SK-N-SH (cell line): ENCODE data around the gene GYS2. TPM values are rescaled to one million over a fixed set of nuclear protein-coding genes. Genes with fewer than 3 reads are reported as not detected.

Experiments used
- CTCF ChIA-PET: fragments of 300-600, 350-600 bp; formaldehyde crosslinking; extraction: SDS; loops from one replicate; lab custom pipeline; 2021; lab: Yijun Ruan, JAX
- POLR2A ChIA-PET: fragments of 350-600 bp; sonication (Branson Sonifier 250); formaldehyde crosslinking; extraction: SDS; loops from one replicate; lab custom pipeline; 2020; ENCODE audit warnings: antibody characterized with exemption, inconsistent platforms; lab: Yijun Ruan, JAX
- DNase-seq: peaks from one replicate; pipeline ENCODE4 v3.0.0; 2012
- H2AFZ ChIP-seq: fragments of 200-600 bp; sonication (generic); 2 replicates; pipeline ENCODE4 v1.8.1; 2016; ENCODE audit warnings: antibody characterized with exemption, mild to moderate bottlenecking, low read depth
- H3F3A ChIP-seq: fragments of 200-600 bp; sonication (generic); replicated peaks from 2 replicates; pipeline ENCODE3; 2016; ENCODE audit warnings: antibody characterized with exemption, mild to moderate bottlenecking; ENCODE audit not compliant: insufficient read depth
- H3K27ac ChIP-seq, 2 experiments: fragments of 200-500 bp in 1 of 2; fragments of 200-600 bp in 1 of 2; sonication (Bioruptor generic) in 1 of 2; sonication (generic), shearing (Covaris generic) in 1 of 2; 2 replicates each; pipeline versions ENCODE4 v1.5.1 to v1.6.1; 2014 to 2016; ENCODE audit warnings: low read depth in 2 of 2, inconsistent platforms in 1 of 2, low read length in 1 of 2, mild to moderate bottlenecking in 1 of 2, mixed read lengths in 1 of 2
- H3K27me3 ChIP-seq: fragments of 200-600 bp; sonication (generic), shearing (Covaris generic); 2 replicates; pipeline ENCODE4 v1.6.1; 2016; ENCODE audit warnings: mixed run types; ENCODE audit not compliant: insufficient read depth
- H3K36me3 ChIP-seq, 2 experiments: fragments of 200-500 bp in 1 of 2; fragments of 200-600 bp in 1 of 2; sonication (Bioruptor generic) in 1 of 2; sonication (generic) in 1 of 2; replicated peaks in 1 of 2; 2 replicates each; pipeline versions ENCODE3 to v1.5.1; 2014 to 2016; ENCODE audit warnings: low read length in 1 of 2, mild to moderate bottlenecking in 1 of 2; ENCODE audit not compliant: insufficient read depth in 2 of 2, control insufficient read depth in 1 of 2
- H3K4me1 ChIP-seq, 2 experiments: fragments of 200-500 bp in 1 of 2; fragments of 200-600 bp in 1 of 2; sonication (Bioruptor generic) in 1 of 2; sonication (generic), shearing (Covaris generic) in 1 of 2; 2 replicates each; pipeline versions ENCODE4 v1.5.1 to v1.6.1; 2014 to 2016; ENCODE audit warnings: low read depth in 1 of 2, low read length in 1 of 2, mixed run types in 1 of 2; ENCODE audit not compliant: insufficient read depth in 2 of 2, control insufficient read depth in 1 of 2
- H3K4me2 ChIP-seq: fragments of 200-600 bp; sonication (generic), shearing (Covaris generic); 2 replicates; pipeline ENCODE4 v1.6.1; 2017; ENCODE audit warnings: mixed run types
- H3K4me3 ChIP-seq, 2 experiments: fragments of 200-500 bp in 1 of 2; fragments of 200-600 bp in 1 of 2; sonication (Bioruptor generic) in 1 of 2; sonication (generic), shearing (Covaris generic) in 1 of 2; 2 replicates each; pipeline versions ENCODE4 v1.5.1 to v1.8.1; 2014 to 2016; ENCODE audit warnings: low read depth in 2 of 2, inconsistent platforms in 1 of 2, low read length in 1 of 2, mild to moderate bottlenecking in 1 of 2, mixed read lengths in 1 of 2, moderate library complexity in 1 of 2
- H3K79me2 ChIP-seq: fragments of 200-600 bp; sonication (generic); 2 replicates; pipeline ENCODE4 v1.8.1; 2017; ENCODE audit warnings: mild to moderate bottlenecking; ENCODE audit not compliant: insufficient read depth
- H3K9ac ChIP-seq: fragments of 200-600 bp; sonication (generic); 2 replicates; pipeline ENCODE4 v1.6.1; 2017; ENCODE audit warnings: mixed run types
- H3K9me2 ChIP-seq: fragments of 200-600 bp; sonication (generic); 2 replicates; pipeline ENCODE4 v1.6.1; 2017; ENCODE audit warnings: mixed run types
- H3K9me3 ChIP-seq: fragments of 200-600 bp; sonication (generic); 2 replicates; pipeline ENCODE4 v1.6.1; 2017; ENCODE audit warnings: mixed run types, mild to moderate bottlenecking, moderate library complexity
- H4K20me1 ChIP-seq: fragments of 200-600 bp; sonication (generic); 2 replicates; pipeline ENCODE4 v1.6.1; 2017; ENCODE audit warnings: mild to moderate bottlenecking, mixed run types; ENCODE audit not compliant: insufficient read depth
- ELF1 ChIP-seq: IDR thresholded peaks from 2 replicates; pipeline ENCODE4 v1.4.0; 2012
- EP300 ChIP-seq, 2 experiments: IDR thresholded peaks; 2 replicates each; pipeline versions ENCODE4 v1.4.0 to v1.6.1; 2012; ENCODE audit warnings: borderline replicate concordance in 1 of 2, low read depth in 1 of 2, low read length in 1 of 2
- EZH2phosphoT487 ChIP-seq: fragments of 200-600 bp; sonication (generic); IDR thresholded peaks from 2 replicates; pipeline ENCODE4 v1.6.1; 2017; ENCODE audit warnings: low read depth, mixed run types, mild to moderate bottlenecking, antibody characterized with exemption, moderate library complexity, borderline replicate concordance
- FOSL2 ChIP-seq: IDR thresholded peaks from 2 replicates; pipeline ENCODE4 v1.4.0; 2012; ENCODE audit warnings: low read depth, mild to moderate bottlenecking, moderate library complexity, borderline replicate concordance
- FOXM1 ChIP-seq: IDR thresholded peaks from 2 replicates; pipeline ENCODE4 v1.4.0; 2012; ENCODE audit warnings: low read depth, mild to moderate bottlenecking
- GABPA ChIP-seq: IDR thresholded peaks from 2 replicates; pipeline ENCODE4 v1.4.0; 2012; ENCODE audit warnings: low read depth, mild to moderate bottlenecking
- NFIC ChIP-seq: IDR thresholded peaks from 2 replicates; pipeline ENCODE4 v1.4.0; 2012; ENCODE audit warnings: borderline replicate concordance
- NRF1 ChIP-seq: IDR thresholded peaks from 2 replicates; pipeline ENCODE4 v1.6.1; 2012; ENCODE audit warnings: low read depth, mild to moderate bottlenecking, low read length
- RCOR1 ChIP-seq: fragments of 150-350 bp; IDR thresholded peaks from 2 replicates; pipeline ENCODE4 v1.6.1; 2017; ENCODE audit warnings: antibody characterized with exemption, low read length
- SMC3 ChIP-seq: IDR thresholded peaks from 2 replicates; pipeline ENCODE4 v1.6.1; 2012; ENCODE audit warnings: low read depth, low read length, improper control_type of control experiment
- TAF1 ChIP-seq: IDR thresholded peaks from 2 replicates; pipeline ENCODE4 v1.6.1; 2012; ENCODE audit warnings: low read depth, mild to moderate bottlenecking, low read length, moderate library complexity, borderline replicate concordance
- TCF12 ChIP-seq: IDR thresholded peaks from 2 replicates; pipeline ENCODE4 v1.4.0; 2012
- WGBS: methylation state at CpG from one replicate; pipeline ENCODE4 v1.1.6; 2017; ENCODE audit warnings: low lambda C conversion rate; 5-methylcytosine and 5-hydroxymethylcytosine counted together
- polyA plus RNA-seq, 3 experiments: library from polyadenylated mRNA; depleted of rRNA; stranded (reverse); fragments of >200 nt; gene quantifications; 2 replicates each; pipeline ENCODE4 v1.2.3, GENCODE V29; 2012
- TF ChIP-seq, protein P1 (sequence below): IDR thresholded peaks from 2 replicates; pipeline ENCODE4 v1.4.0; 2012; ENCODE audit warnings: low read depth
- TF ChIP-seq, protein P2 (sequence below): fragments of 150-350 bp; IDR thresholded peaks from 2 replicates; pipeline ENCODE4 v1.6.1; 2016; ENCODE audit warnings: mild to moderate bottlenecking, low read depth, low read length
- TF ChIP-seq, protein P3 (sequence below): fragments of 200-600 bp; sonication (generic); IDR thresholded peaks from 2 replicates; pipeline ENCODE4 v1.6.1; 2017; ENCODE audit warnings: antibody characterized with exemption, mild to moderate bottlenecking, moderate library complexity

GYS2 gene
- polyA plus RNA-seq, 1 of the 3 experiments (the other 2 are of a cell fraction): not detected

- Histone ChIP-seq H3K4me2 (no peak overlapping the region), H3K4me1 (no peaks in the 10 kb centered on the region), H2AFZ (no peak overlapping the region), H3K4me3 (no peak overlapping the region), H3K36me3 (no peaks in the 10 kb centered on the region), H3F3A (no peaks in the 10 kb centered on the region), H4K20me1 (no peaks in the 10 kb centered on the region), H3K79me2 (no peaks in the 10 kb centered on the region), H3K27ac (no peak overlapping the region), H3K9me3 (no peaks in the 10 kb centered on the region), H3K9me2 (no peaks in the 10 kb centered on the region), H3K27me3 (no peaks in the 10 kb centered on the region; the same call in 1 of the 2 replicates), H3K9ac (no peak overlapping the region)
- no peak for DNase-seq
- ChIA-PET POLR2A (no interaction called here), CTCF (interaction anchor here (1.0 to 1.2 kb wide), 2 partner anchors 66 to 113 kb away, joined by 3 to 4 read pairs; no protein-coding TSS in a partner anchor)
- TF ChIP-seq ELF1 (no peak), FOSL2 (no peak), EZH2phosphoT487 (no peak), GABPA (no peak), SMC3 (no peak), NRF1 (no peak), FOXM1 (no peak), TAF1 (no peak), EP300 (IDR thresholded peaks at IDR 0.05; ENCODE audit: borderline replicate concordance in 1 of 2, low read depth in 1 of 2, low read length in 1 of 2) (no peak), TCF12 (no peak), RCOR1 (no peak), NFIC (no peak)
- TF ChIP-seq, protein P1, sequence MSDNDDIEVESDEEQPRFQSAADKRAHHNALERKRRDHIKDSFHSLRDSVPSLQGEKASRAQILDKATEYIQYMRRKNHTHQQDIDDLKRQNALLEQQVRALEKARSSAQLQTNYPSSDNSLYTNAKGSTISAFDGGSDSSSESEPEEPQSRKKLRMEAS: no peak
- TF ChIP-seq, protein P2, sequence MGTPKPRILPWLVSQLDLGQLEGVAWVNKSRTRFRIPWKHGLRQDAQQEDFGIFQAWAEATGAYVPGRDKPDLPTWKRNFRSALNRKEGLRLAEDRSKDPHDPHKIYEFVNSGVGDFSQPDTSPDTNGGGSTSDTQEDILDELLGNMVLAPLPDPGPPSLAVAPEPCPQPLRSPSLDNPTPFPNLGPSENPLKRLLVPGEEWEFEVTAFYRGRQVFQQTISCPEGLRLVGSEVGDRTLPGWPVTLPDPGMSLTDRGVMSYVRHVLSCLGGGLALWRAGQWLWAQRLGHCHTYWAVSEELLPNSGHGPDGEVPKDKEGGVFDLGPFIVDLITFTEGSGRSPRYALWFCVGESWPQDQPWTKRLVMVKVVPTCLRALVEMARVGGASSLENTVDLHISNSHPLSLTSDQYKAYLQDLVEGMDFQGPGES: no peak
- TF ChIP-seq, protein P3, sequence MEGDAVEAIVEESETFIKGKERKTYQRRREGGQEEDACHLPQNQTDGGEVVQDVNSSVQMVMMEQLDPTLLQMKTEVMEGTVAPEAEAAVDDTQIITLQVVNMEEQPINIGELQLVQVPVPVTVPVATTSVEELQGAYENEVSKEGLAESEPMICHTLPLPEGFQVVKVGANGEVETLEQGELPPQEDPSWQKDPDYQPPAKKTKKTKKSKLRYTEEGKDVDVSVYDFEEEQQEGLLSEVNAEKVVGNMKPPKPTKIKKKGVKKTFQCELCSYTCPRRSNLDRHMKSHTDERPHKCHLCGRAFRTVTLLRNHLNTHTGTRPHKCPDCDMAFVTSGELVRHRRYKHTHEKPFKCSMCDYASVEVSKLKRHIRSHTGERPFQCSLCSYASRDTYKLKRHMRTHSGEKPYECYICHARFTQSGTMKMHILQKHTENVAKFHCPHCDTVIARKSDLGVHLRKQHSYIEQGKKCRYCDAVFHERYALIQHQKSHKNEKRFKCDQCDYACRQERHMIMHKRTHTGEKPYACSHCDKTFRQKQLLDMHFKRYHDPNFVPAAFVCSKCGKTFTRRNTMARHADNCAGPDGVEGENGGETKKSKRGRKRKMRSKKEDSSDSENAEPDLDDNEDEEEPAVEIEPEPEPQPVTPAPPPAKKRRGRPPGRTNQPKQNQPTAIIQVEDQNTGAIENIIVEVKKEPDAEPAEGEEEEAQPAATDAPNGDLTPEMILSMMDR: no peak
- 35% methylated on average over 3 of the region's 3 CpGs for WGBS
Observed at GRCh38 chr12:21566907-21567394, 37.7 kb downstream of the GYS2 start.
